Uterus (tissue), 2 donors: ENCODE results near the gene ZYG11A.
"Not testable (repeated sequence)": the region's sequence is repeated elsewhere in the genome, so short reads cannot be mapped to it uniquely, and the experiment has no call there.

Experiments
- CTCF ChIP-seq, 4 experiments: fragments of 200-600 bp in 2 of 4; fragments of 450-650 bp in 2 of 4; sonication (generic) in 2 of 4; IDR thresholded peaks; one replicate each; pipeline ENCODE4 v1.5.1; 2016 to 2019; ENCODE audit warnings: antibody characterized with exemption in 4 of 4, mild to moderate bottlenecking in 2 of 4, moderate library complexity in 1 of 4
- POLR2A ChIP-seq, 2 donors: fragments of 450-650 bp; IDR thresholded peaks; one replicate each; pipeline ENCODE4 v1.6.1; 2016; ENCODE audit warnings: antibody characterized with exemption in 2 of 2, mild to moderate bottlenecking in 1 of 2, moderate library complexity in 1 of 2

GRCh38 chr1:52845119-52845518, 2.6 kb downstream of the ZYG11A start:
- TF ChIP-seq CTCF, POLR2A (IDR thresholded peaks at IDR 0.05): not testable (repeated sequence)
